MM.1S (cell line): ENCODE measurements around the gene ISLR.

Source experiments
- DNase-seq: peaks from one replicate; pipeline ENCODE4 v3.0.0-alpha.2; 2015
- H2AFZ ChIP-seq: fragments of 300-600 bp; sonication (generic); 2 replicates; pipeline ENCODE4 v1.6.0; 2016; ENCODE audit warnings: antibody characterized with exemption, low read length
- H3F3A ChIP-seq: fragments of 300-600 bp; sonication (generic); 2 replicates; pipeline ENCODE4 v1.6.1; 2016; ENCODE audit warnings: mild to moderate bottlenecking, antibody characterized with exemption, low read length, moderate library complexity, mixed read lengths; ENCODE audit not compliant: insufficient read depth
- H3K27ac ChIP-seq: fragments of 300-600 bp; sonication (generic); 2 replicates; pipeline ENCODE4 v1.5.1; 2016; ENCODE audit warnings: mild to moderate bottlenecking, low read length
- H3K27me3 ChIP-seq: fragments of 300-600 bp; sonication (generic); replicated peaks from 2 replicates; pipeline ENCODE4 v1.6.0; 2016; ENCODE audit warnings: low read length; ENCODE audit not compliant: insufficient read depth
- H3K36me3 ChIP-seq: fragments of 300-600 bp; sonication (generic); replicated peaks from 2 replicates; pipeline ENCODE4 v1.6.1; 2016; ENCODE audit warnings: mild to moderate bottlenecking, low read length, mixed read lengths; ENCODE audit not compliant: insufficient read depth
- H3K4me1 ChIP-seq: fragments of 300-600 bp; sonication (generic); 2 replicates; pipeline ENCODE4 v1.6.1; 2016; ENCODE audit warnings: low read length, mixed read lengths
- H3K4me2 ChIP-seq: fragments of 300-600 bp; sonication (generic); 2 replicates; pipeline ENCODE4 v1.6.0; 2016; ENCODE audit warnings: low read depth, low read length
- H3K4me3 ChIP-seq: fragments of 300-600 bp; sonication (generic); 2 replicates; pipeline ENCODE4 v1.5.1; 2016; ENCODE audit warnings: low read length, mixed read lengths
- H3K79me2 ChIP-seq: fragments of 300-600 bp; sonication (generic); 2 replicates; pipeline ENCODE4 v1.6.1; 2016; ENCODE audit warnings: mixed run types, low read length, mixed read lengths
- H3K9ac ChIP-seq: fragments of 300-600 bp; sonication (generic); 2 replicates; pipeline ENCODE4 v1.6.1; 2016; ENCODE audit warnings: low read length, mixed read lengths
- H3K9me2 ChIP-seq: fragments of 300-600 bp; sonication (generic); replicated peaks from 2 replicates; pipeline ENCODE4 v1.6.1; 2016; ENCODE audit warnings: mild to moderate bottlenecking, low read length, mixed read lengths; ENCODE audit not compliant: insufficient read depth
- H3K9me3 ChIP-seq: fragments of 300-600 bp; sonication (generic); replicated peaks from 2 replicates; pipeline ENCODE4 v1.6.1; 2016; ENCODE audit warnings: mild to moderate bottlenecking, low read length, mixed read lengths; ENCODE audit not compliant: insufficient read depth
- H4K20me1 ChIP-seq: fragments of 300-600 bp; sonication (generic); 2 replicates; pipeline ENCODE4 v1.6.1; 2016; ENCODE audit warnings: mild to moderate bottlenecking, low read length, moderate library complexity, mixed read lengths; ENCODE audit not compliant: insufficient read depth
- EZH2 ChIP-seq: fragments of 300-600 bp; sonication (generic); optimal IDR thresholded peaks from 2 replicates; pipeline ENCODE3; 2017; ENCODE audit warnings: low read depth, mild to moderate bottlenecking, antibody characterized with exemption, low read length, mixed read lengths
- EZH2phosphoT487 ChIP-seq: fragments of 300-600 bp; sonication (generic); IDR thresholded peaks from 2 replicates; pipeline ENCODE4 v1.6.1; 2018; ENCODE audit warnings: antibody characterized with exemption, low read length
- TF ChIP-seq, protein P1 (sequence below): fragments of 300-600 bp; sonication (generic); IDR thresholded peaks from 2 replicates; pipeline ENCODE4 v1.5.1; 2016; ENCODE audit warnings: antibody characterized with exemption, low read length, mixed read lengths

ISLR gene

DNA sequence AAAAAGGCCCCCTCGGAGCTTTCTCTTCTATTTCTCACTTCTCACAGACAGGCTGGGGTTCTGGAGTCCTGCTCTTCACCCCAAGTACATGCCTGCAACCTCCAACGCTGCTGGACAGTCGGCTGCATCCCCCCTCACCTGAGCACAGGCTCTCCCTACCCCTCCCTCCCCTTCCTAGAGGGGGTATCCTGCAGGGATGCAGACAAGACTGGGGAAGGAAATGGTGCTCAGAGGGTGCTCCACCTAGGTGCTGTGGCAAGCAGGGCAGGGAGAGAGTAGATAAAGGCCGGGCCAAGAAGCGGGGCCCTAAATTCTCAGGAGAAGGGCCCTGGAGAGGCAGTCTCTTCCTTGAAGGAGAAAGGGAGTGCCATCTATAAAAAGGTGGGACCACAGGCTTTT, 36.0 kb downstream of the ISLR start:
- H3K27ac ChIP-seq, result no peak overlapping the region
- no peaks in the 10 kb centered on the region for H3K9me3 ChIP-seq
- H3K4me3 ChIP-seq, result no peak overlapping the region
- no peak overlapping the region for H2AFZ ChIP-seq
- H3K4me1 ChIP-seq, result peaks cover 7% of the 10 kb centered on the region
- no peaks in the 10 kb centered on the region for H3K79me2 ChIP-seq
- H3K36me3 ChIP-seq, result no peaks in the 10 kb centered on the region
- no peak for DNase-seq
- H3K27me3 ChIP-seq, result peaks cover 72% of the 10 kb centered on the region
- TF ChIP-seq EZH2phosphoT487, result no peak
- TF ChIP-seq EZH2, result no peak
- TF ChIP-seq, protein P1, sequence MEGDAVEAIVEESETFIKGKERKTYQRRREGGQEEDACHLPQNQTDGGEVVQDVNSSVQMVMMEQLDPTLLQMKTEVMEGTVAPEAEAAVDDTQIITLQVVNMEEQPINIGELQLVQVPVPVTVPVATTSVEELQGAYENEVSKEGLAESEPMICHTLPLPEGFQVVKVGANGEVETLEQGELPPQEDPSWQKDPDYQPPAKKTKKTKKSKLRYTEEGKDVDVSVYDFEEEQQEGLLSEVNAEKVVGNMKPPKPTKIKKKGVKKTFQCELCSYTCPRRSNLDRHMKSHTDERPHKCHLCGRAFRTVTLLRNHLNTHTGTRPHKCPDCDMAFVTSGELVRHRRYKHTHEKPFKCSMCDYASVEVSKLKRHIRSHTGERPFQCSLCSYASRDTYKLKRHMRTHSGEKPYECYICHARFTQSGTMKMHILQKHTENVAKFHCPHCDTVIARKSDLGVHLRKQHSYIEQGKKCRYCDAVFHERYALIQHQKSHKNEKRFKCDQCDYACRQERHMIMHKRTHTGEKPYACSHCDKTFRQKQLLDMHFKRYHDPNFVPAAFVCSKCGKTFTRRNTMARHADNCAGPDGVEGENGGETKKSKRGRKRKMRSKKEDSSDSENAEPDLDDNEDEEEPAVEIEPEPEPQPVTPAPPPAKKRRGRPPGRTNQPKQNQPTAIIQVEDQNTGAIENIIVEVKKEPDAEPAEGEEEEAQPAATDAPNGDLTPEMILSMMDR, result no peak
- no peaks in the 10 kb centered on the region for H3K9me2 ChIP-seq
- no peaks in the 10 kb centered on the region for H4K20me1 ChIP-seq
- no peaks in the 10 kb centered on the region for H3F3A ChIP-seq
- no peak overlapping the region for H3K4me2 ChIP-seq
- no peak overlapping the region for H3K9ac ChIP-seq

DNA sequence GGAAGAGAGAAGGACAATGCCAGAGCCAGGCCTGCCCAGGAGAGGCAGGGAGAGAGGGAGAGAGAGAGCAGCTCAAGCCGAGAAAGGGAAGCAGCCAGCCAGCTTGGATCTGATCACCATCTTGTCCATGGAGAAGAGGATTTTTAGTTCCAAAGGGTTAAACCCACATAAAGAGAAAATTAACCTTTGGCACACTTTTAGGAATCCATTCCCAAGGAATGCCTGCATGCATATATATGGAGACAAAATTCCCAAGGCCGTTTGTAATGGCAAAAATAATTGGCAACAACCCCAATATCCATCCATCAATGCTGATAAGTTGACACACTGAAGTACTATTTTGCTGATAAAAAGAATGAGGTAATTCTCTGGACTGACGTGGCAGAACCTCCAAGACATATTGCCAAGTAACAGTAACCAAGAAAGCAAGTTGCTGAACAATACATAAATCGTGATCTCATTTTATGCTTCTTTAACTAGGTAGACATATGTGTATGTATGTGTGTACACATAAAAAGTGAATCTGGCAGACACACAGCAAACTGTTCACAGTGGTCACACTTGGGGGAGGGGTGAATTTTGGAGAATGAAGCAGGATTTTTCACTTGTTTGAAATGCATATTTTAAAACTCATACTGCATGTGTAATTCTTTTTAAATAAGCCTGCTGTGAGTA, 36.6 kb downstream of the ISLR start:
- Histone ChIP-seq H3K27me3 (peaks cover 73% of the 10 kb centered on the region), H3K79me2 (no peaks in the 10 kb centered on the region), H2AFZ (no peak overlapping the region), H3K9ac (no peak overlapping the region), H3F3A (no peaks in the 10 kb centered on the region), H4K20me1 (no peaks in the 10 kb centered on the region), H3K9me2 (no peaks in the 10 kb centered on the region), H3K4me1 (peaks cover 7% of the 10 kb centered on the region), H3K36me3 (no peaks in the 10 kb centered on the region), H3K4me2 (no peak overlapping the region), H3K27ac (no peak overlapping the region), H3K9me3 (no peaks in the 10 kb centered on the region), H3K4me3 (no peak overlapping the region)
- TF ChIP-seq, protein P1, result no peak
- TF ChIP-seq EZH2 (no peak), EZH2phosphoT487 (no peak)
- no peak for DNase-seq

DNA sequence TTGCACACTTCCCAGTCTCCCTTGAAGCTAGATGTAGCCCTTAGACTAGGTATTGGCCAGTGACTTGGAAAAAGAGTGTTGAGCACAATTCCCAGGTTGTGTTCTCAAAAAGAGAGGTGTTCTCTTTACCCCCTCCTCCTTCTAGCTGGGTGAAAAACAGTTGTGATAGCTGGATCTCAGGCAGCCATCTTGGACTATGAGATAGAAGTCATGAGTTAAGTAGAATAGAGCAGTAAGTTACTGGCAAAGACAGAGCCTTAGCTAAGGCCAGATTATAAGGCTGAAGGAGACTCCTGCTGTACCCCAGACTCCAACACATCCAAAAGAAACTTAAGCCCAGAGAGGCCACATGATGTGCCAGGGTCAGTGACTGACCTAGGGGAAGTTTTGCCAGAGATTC, 37.2 kb downstream of the ISLR start:
- Histone ChIP-seq H3K9ac (no peak overlapping the region), H3K4me1 (peaks cover 7% of the 10 kb centered on the region), H2AFZ (no peak overlapping the region), H3K4me2 (no peak overlapping the region), H3K27me3 (peaks cover 74% of the 10 kb centered on the region), H3K79me2 (no peaks in the 10 kb centered on the region), H3K9me3 (no peaks in the 10 kb centered on the region), H3K9me2 (no peaks in the 10 kb centered on the region), H3K4me3 (no peak overlapping the region), H3K27ac (no peak overlapping the region), H3F3A (no peaks in the 10 kb centered on the region), H4K20me1 (no peaks in the 10 kb centered on the region), H3K36me3 (no peaks in the 10 kb centered on the region)
- no peak for DNase-seq
- TF ChIP-seq, protein P1, result no peak
- TF ChIP-seq EZH2phosphoT487, result no peak
- no peak for TF ChIP-seq EZH2
